Measurements from ENCODE around the gene HOXD10.

HOXD10 gene

DNA sequence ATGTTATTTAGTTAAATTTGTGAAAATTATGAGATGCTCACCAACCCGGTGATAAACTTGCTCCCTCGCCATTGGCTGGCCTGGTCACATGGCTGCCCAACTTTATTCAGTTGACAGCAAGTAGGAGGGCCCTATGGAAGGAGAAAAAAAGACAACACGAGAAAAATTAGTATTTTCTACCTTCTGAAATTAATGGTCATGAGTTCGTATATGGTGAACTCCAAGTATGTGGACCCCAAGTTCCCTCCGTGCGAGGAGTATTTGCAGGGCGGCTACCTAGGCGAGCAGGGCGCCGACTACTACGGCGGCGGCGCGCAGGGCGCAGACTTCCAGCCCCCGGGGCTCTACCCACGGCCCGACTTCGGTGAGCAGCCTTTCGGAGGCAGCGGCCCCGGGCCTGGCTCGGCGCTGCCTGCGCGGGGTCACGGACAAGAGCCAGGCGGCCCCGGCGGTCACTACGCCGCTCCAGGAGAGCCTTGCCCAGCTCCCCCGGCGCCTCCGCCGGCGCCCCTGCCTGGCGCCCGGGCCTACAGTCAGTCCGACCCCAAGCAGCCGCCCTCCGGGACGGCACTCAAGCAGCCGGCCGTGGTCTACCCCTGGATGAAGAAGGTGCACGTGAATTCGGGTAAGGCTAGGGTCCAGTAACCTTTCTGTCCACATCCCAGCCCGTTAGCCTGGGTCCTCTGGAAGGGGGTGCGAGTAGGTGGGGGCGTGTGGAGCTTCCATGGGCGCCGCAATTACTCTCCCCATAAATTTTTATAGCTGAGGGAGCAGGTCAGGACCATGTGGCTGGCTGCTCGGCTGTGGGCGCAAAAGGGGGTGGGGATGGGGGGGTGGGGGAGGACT lies 35.1 kb downstream of the HOXD10 start, which contains the start of gene HOXD4:
TSS of gene HOXD4 (plus strand) at position 109 of the 846 bp plus-strand sequence. CDS start at position 193, 84 bp downstream.
- no peak for DNase-seq (ENCODE audit: low spot score)

DNA sequence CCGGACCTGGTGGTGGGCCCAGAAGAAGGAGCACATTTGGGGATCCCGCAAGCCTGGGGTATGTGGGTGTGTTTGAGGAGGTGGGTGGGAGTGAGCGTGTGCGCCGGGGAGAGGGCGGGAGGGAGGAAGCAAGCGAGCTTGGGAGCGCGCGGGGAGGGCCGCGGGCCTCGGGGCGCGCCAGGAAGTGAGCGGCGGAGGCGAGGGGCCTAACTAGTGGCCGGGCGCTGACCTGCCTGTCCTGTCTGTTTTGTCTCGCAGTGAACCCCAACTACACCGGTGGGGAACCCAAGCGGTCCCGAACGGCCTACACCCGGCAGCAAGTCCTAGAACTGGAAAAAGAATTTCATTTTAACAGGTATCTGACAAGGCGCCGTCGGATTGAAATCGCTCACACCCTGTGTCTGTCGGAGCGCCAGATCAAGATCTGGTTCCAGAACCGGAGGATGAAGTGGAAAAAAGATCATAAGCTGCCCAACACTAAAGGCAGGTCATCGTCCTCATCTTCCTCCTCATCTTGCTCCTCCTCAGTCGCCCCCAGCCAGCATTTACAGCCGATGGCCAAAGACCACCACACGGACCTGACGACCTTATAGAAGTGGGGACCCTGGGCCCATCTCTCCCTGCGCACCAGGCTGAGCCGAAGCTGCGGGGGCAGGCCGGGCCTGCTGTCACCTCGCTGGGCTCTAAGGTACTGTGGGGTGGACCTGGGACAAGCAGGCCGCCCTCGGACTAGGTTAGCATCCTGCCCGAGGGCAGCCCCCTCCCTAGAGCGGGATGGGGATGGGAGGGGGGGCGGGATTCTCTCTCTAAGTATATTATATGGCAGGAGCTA lies 36.0 kb downstream of the HOXD10 start:
- peak; percentile 45 for DNase-seq (ENCODE audit: low spot score)

DNA sequence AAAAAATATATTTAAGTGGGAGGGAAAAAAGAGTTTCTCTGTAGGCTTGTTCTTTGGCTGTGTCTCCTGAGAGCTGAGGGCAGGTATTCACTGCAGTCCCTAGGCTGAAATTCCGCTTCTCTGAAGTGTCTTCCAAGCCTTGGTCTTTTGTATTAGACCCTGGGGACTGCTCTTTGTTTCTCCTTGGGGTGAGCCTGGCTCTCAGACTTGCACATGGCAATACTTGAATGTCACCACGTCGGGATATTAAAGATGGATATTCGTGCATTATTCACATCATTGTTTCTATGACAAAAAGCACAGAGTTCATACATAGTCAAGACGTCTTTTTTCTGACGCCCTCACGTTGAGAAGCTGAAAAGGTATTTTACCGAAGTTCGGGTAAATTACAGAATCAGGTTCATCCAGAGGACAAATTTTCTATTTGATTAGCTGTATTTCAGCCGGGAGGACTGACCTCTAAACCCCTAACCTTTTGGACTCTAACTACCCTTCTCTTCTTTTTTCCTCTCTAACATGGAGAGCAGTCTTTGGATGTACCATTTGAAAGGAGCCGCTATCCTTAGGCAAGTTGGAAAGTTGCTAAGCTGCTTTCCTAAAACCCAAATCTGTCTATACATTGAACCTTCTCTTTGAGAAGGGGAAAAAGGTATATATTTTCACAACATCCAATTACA lies 38.1 kb downstream of the HOXD10 start:
- no peak for DNase-seq (ENCODE audit: low spot score)

DNA sequence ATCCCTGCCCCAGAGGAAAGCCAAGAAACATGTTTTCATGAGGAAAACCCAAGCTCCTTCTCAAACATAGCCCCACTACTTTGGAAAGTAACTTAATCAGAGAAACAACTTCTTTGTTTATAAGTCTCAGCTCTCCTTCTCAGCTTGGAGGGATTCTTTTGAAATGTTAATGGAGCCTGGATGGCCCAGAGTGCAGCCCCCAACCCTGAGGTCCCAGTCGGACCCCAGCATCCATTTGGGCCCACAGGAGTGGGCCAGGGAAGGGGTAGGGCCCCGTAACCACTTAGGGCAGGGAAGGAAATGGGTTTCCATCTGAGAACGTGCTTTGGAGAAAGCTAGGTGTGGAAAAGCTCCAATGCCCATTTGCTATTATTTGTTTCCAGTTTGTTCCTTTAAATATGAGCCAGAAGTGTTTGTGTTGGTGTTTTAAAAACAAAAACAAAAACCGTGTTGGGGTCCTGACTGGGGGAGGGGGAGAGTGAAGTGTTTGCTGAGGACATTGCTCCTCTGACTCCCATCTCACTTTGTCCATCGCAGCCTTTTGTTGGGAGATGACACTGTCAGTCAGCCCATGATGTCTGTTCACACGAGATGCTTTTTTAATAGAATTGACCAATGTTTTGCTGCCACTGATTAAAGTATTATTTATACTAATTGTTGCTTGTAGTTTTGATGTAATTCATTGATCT lies 38.9 kb downstream of the HOXD10 start:
- no peak for DNase-seq (ENCODE audit: low spot score)

DNA sequence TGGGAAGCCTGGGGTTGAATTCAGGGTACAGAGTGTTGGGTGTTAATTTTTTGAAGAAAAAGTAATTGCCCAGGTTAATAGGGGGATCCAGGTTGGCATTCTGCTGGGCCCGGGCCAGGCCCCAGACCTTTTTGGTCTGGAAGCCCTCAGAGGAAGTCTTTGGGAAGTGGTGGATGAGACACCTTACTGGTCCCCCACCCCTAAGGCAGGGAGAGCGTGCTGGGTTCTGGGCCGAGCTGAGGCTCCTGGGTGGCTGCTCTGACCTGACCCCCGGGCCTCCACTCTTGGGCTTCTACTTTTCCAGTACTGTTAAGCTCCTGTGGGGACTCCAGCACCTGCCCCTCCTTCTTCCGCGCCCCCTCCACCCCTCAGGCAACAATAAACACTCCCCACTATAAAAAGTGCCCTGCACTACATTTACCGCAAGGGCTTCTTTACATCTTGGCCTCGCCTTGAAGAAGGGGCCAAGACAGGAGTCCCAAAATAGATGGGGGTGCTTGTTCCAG lies 39.8 kb downstream of the HOXD10 start:
- peak; percentile 38 for DNase-seq (ENCODE audit: low spot score)

DNA sequence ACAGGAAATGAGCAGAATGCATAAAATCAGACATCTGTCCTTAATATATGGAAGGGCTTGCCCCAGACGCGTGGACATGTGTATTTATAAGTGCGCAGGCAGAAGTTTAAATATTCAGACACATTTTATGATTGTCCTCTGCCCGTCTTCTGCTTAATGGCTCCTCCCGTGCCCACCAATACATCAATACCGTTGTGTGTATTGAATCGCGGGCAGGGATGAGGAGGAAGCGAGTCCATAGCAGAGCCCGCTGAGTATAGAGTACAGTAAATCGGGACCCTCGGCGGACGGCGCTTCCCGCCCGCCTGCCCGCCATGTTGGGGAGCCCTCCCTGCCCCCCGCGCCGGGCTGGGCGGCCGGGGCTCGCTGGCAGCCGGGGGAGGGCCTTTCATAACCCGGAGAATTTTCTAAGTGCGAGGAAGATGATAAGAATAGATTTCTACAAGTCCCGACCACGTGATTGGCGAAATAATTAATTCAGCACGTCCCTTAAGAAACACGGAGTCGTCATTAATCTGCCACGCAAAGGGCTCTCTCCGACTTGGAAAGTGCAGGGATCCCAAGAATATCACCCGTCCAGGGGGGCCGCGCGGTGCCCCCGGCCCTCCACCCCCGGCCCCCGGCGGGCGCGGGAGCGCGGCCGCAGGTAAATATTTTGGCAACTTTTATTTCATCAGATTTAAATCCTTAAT lies 40.4 kb downstream of the HOXD10 start, which contains the start of gene HOXD3:
TSS of gene HOXD3 (plus strand) at position 501 of the 692 bp plus-strand sequence. CDS start 11,808 bp downstream, outside the sequence.
- no peak for DNase-seq (ENCODE audit: low spot score)

DNA sequence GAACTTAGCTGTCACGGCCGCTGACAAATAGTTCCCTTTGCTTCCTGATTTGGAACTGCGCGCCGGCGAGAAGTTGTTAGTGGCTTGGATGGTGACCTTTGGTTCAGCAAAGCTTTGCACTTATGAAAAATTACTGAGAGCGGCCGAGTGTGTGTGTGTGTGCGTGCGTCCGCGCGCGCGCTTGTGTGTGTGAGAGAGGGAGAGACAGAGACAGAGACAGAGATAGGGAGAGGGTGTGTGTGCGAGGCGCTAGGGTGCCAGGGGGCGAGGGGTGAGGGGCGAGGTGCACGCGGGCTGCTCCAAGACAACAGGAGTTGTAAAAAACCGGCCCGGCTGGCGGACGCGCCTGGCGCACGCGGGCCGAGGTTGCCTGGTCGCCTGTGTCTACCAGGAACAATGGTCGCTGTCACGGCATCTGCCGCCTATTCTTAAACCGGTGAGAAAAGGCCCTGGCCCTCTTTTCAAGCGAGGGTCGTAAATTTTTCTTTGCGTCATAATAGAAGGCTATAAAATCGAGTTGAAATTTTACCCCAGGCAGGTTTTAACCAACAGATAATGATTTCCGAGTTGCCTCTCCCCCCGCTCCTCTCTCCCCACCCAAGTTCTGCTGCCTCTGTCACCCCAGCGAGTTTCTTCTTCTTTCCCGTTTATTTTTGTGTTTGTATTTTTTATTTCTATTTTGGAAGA lies 41.1 kb downstream of the HOXD10 start:
- DNase-seq (ENCODE audit: low spot score) = peak; percentile 60

DNA sequence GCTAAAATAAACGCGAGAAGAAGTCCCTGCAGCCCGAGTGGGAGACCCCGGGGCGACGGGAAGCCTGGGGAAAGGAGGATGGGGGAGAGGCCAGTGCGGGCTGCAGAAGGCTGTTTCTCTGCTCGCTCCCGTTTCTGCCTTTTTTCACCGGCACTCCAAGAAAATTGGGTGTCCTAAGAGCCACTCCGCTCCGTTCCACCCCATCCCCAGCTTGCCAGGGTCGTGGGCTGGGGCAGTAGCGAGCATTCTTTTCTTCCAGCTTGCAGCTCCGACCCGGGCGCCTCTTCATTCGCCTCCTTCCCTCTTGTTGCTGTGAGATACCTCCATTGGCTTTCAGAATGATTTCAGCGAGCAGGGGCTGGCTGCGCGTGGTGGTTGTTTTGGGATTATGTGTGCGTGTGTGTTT lies 41.6 kb downstream of the HOXD10 start:
- DNase-seq (ENCODE audit: low spot score) = peak; percentile 48

DNA sequence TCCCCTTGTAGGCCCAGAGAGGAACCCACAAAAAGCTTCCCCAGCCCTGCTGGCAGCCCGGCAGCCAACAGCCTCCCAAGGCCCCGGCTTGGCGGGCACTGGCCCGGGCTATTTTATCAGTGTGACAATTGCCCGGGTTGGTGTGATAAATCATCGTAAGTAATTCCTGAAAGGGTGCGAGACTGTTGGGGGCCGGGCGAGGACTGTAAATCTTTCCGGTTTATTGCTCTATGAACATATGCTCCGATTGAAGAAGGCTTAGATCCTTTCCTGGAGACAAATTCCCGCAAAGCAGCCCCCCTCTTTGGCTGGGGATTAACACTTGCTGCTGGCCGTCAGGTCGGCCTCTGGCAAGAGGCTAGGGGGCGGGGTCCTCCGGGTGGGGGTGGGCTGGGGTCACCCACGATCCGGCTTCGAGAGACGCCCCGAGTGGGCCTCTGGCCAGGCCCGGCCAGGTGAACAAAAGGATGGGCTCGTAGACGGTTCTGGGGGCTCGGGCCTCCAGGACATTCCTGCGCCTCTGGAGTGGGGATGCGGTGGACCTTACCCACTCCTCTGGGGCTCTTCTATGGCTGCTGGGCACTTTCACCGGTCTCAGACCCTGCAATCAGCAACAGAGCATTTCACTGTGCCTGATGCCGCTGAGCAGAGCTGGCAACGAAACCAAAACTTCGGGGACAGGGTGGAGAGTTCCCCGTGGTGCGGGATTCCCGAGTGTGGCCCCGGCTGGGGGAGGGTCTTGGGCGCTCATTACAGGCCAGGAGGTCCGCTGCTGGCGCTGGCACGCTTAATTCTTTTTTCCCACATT lies 42.5 kb downstream of the HOXD10 start:
- DNase-seq (ENCODE audit: low spot score) = peak; percentile 50

DNA sequence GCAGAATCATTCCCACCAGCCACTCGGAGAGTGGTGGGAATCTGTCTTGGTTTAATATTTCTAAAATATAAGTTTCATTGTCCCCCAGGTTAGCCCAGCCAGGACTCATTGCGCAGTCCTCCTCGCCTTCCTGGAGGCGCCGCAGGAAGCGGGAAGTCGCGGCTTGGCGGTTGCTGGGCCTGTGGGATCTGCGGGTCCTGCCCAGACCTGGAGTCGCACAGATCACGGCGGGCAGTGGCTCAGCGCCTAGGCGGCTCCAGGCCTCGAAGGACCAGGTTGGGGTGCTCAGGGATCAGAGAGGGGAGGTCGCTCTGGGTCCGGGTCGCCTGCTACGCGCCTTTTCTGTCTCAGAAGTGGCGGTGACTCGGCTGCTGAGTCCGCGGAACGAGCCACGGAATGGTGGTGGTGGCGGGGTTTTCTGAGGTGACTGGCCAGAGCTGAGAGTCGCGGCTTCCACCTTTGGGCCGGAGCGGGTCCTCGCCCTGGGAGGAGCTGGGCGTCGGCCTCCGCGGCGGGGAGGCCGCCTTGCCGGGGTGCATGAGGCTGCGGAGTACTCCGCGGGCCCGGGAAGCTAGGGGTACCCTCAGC lies 43.2 kb downstream of the HOXD10 start:
- peak; percentile 51 for DNase-seq (ENCODE audit: low spot score)

DNA sequence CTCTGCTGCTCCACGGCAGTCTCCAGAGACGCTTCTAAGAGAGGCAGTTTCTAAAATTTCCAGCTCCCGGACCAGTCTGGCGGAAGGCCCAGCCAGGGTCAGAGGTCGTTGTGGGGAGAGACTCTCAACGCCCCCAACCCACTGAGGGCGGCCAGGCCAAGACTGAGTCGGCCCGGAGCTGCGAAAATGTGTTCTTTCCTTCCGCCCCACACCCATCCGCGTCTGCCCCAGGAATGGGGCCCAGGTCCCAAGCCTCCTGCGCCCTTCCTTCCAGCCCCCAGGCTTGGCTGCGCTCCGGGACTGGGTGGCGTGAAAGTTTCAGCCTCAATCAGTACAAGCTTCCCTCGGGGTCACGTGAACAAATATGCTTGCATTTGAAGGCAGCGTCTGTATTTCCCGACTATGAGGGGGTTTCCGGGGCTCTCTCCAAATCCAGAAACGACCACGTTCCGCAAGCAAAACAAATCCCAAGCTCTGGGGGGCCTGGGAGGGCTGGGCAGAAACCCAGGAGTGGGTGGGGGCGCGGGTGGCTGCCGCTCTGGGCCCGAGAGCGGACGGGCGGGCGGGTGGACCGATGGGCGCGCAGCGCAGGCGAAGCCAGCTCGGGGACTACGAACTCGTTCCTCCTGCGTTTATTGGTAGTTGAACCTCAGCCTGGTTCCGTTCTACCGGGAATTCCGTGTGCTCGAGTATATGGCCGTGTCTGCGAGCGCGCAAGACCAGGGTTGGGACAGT lies 43.8 kb downstream of the HOXD10 start:
- DNase-seq (ENCODE audit: low spot score) = peak; percentile 49

DNA sequence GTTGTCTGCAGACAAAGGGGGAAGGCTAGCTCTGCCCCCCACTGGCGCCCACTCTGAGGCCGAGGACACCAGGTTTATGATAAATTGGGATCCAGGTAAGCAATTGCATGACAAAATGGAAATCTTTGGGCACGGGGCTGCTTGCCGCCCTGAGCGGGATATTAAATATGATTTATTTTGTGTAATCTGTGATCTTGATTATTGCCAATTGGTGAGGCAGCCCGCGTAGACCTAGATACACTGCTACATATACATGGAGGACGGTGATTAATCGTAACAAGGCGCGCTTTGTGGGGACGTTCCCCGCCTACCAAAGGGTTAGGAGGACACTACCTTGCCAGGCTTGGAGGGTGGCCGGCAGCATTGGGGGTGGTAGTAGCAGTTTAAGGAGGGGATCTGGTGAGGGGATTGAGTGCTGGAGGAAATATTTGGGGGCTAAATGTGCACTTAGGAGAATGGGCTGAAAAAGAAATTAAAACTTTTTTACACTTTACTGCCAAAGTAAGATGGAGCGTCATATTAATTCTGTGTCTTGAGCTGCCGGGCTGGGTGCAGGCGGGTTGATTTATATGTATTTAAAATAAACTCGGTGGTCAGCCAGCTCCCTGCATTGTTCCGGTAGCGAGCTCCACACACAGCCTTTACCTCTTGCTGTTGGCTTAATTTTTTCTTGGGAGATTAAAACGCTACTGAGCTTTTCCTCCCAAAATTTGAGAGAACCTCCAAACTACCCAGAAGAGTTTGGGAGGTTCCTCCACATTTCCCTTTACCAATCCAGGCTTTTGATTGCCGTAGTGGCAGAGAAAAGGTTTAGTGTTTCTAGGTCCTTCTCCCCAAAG lies 44.6 kb downstream of the HOXD10 start:
- no peak for DNase-seq (ENCODE audit: low spot score)

DNA sequence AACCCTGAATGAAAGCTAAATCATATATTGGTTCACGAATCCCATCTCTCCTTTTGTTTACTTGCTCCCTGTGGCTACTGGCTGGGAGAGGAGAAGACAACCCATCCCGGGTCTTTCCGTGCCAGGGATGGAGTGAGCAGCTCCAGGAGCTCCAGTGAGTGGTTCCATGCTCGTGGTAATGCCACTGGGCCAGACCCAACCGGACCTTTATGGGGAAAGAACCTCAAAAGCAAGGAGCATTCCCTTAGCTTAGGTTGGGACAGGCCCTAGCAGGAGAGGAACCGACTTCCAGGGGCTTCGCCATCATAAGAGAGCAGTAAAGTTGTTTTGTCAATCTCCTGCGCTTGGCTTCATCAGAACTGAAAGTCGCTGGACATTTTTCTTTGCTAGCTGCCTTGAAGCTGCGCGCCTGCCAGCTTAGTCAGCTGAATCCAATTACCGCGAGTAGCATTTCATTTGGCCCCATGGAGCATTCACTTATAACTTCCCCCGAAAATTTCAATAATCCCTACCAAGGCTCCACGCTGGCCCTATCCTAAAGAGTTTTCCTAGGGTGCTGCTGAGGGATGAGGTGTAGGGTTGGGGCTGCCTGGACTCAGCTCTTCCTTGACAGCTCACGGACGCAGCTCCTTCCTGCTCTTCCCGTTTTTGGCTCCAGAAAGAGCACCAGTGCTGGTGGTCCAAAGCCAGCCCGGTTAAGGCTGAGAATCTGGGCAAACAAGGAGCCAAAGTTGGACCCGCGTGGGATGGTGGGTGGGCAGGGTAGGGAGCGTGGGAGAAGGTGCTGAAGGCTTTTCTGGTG lies 45.4 kb downstream of the HOXD10 start:
- DNase-seq (ENCODE audit: low spot score) = peak; percentile 44

DNA sequence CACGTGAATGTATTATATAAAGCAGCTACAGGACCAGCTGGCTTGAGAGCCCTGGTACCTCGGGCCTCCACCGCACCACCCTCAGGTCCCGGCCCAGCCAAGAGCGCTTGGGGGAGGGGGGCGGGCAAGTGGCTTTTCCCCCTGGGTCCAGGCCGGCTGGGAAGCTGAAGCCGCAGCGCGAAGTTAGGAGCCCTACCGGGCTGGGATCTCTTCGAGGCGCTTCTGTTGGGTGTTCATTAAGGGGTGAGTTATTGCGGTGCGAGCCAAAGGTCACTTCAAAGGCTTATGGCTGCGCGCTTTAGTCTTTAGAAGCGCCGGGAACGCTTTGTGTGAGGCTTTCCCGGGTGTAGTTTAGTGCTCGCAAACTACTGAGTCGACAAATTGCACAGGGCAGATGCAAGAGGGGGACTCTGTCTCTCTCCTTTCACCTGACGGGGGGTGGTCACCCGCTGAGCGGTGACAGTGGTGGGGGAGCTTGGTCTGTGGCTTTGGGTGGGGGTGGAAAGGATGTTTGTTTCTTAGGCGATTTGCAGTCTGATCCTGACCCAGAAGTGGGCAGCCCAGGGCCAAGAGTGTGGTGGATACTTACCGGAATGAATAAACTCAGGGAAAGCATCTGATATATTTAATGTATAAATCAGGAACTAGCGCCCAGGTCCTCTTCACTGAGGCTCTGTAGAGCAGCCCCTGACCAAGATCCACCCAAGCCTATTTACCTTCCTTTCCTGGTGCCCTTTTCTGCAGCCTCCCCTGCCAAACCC lies 46.5 kb downstream of the HOXD10 start:
- no peak for DNase-seq (ENCODE audit: low spot score)

DNA sequence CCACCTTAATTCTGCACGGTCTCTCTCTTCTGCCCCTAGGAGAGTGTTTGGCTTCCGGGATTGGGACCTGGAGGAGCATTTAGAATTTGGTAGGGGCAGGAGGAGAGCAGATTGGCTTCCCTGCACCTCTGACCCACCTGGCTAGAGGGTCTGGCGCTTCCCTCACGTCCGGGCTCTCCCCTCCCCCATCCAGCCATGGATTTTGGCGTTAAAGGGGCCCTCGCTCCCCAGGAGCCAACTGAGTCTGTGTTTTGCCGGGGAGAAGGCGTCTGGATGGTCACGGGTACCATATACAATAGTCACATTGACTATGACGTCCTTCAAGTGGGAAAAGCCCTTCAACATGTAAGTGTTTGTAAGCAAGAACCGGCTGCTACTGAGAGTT lies 47.1 kb downstream of the HOXD10 start:
- no peak for DNase-seq (ENCODE audit: low spot score)

DNA sequence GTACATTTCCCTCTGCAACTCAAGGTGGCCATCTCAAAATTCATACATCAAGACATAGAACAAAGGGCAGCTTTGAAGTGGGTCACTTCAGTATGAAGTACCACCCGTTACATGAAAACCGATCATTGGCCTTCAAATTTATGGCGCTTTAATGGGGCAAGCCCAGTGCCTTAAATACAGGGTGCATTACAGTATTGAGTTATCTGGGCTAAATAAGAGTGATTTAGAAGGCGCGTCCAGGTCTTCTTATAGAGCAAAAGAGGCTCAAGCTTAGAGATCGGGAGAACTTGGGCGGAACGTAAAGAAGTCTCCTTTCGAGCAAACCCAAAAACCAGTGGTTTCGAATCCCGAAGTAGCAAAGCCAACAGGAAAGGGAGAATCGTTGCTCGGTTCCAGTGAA lies 47.6 kb downstream of the HOXD10 start:
- DNase-seq (ENCODE audit: low spot score) = no peak

Data from ecto neural progenitor cell (in vitro differentiated cells).